Adrenal gland (tissue), 12 donors: ENCODE measurements around the gene ANKLE1. TPM values are rescaled to one million over a fixed set of nuclear protein-coding genes. Genes with fewer than 3 reads are reported as not detected.

Experiments used
- DNase-seq, 7 donors: peaks; one replicate each; pipeline ENCODE4 v3.0.0-alpha.2; 2019 to 2020
- H3K27ac ChIP-seq, 5 donors: fragments of 200-600 bp; sonication (generic) in 4 of 5; 1 replicate in 3 of 5; 2 replicates in 2 of 5; pipeline versions ENCODE4 v1.5.1 to v1.8.0; 2016 to 2020; ENCODE audit warnings: mild to moderate bottlenecking in 1 of 5
- H3K27me3 ChIP-seq: fragments of 200-600 bp; 2 replicates; pipeline ENCODE4 v1.8.0; 2021
- H3K36me3 ChIP-seq, 2 donors: fragments of 200-600 bp; replicated peaks in 1 of 2; 1 replicate in 1 of 2; 2 replicates in 1 of 2; pipeline versions ENCODE4 v1.5.1 to v1.8.0; 2018 to 2022
- H3K4me1 ChIP-seq, 2 donors: fragments of 200-600 bp; replicated peaks in 1 of 2; 1 replicate in 1 of 2; 2 replicates in 1 of 2; pipeline versions ENCODE4 v1.5.1 to v1.8.0; 2018 to 2021
- H3K4me3 ChIP-seq, 4 donors: fragments of 200-600 bp; sonication (generic) in 3 of 4; one replicate each; pipeline ENCODE4 v1.5.1; 2016 to 2018
- H3K9me3 ChIP-seq, 3 donors: fragments of 200-600 bp; sonication (generic) in 1 of 3; replicated peaks in 1 of 3; 1 replicate in 2 of 3; 2 replicates in 1 of 3; pipeline versions ENCODE4 v1.5.1 to v1.8.0; 2016 to 2021
- CTCF ChIP-seq, 6 experiments: fragments of 450-650 bp in 4 of 6; fragments of 200-600 bp in 2 of 6; sonication (generic) in 1 of 6; IDR thresholded peaks; 1 replicate in 5 of 6; 2 replicates in 1 of 6; pipeline versions ENCODE4 v1.5.1 to v1.8.0; 2016 to 2021; ENCODE audit warnings: antibody characterized with exemption in 6 of 6, mild to moderate bottlenecking in 2 of 6, moderate library complexity in 1 of 6
- POLR2A ChIP-seq, 2 donors: fragments of 450-650 bp; IDR thresholded peaks; one replicate each; pipeline ENCODE4 v1.6.1; 2017; ENCODE audit warnings: antibody characterized with exemption in 2 of 2, mild to moderate bottlenecking in 2 of 2, moderate library complexity in 1 of 2
- WGBS, 4 donors: extraction: QIAGEN DNeasy Blood & Tissue Kit in 2 of 4; methylation state at CpG; one replicate each; pipeline versions ENCODE4 v1.1.5 to v1.1.7; 2013 to 2017; 5-methylcytosine and 5-hydroxymethylcytosine counted together
- intact Hi-C, 2 donors: fragments of 100-400 bp; cut with DNase I; formaldehyde crosslinking; loops; one replicate each; pipeline versions ENCODE4 v1.14.1 to v1.15.0; 2022 to 2023
- polyA plus RNA-seq, 3 donors: library from polyadenylated mRNA; stranded (reverse); fragments of 200-250 nt in 2 of 3; fragments of 350-450 nt in 1 of 3; fragmentation: Illumina TruSeq in 1 of 3; extraction: RNeasy Lipid Tissue Mini Kit (QIAGEN cat#74804) in 1 of 3; gene quantifications; one replicate each; pipeline ENCODE4 v1.2.3, GENCODE V29; 2013 to 2014
- total RNA-seq, 9 donors: library from RNA; depleted of rRNA in 4 of 9; stranded (reverse); fragments of >200 nt in 4 of 9; fragments of 120-200 nt in 1 of 9; fragmentation: NEBNext Ultra II Directional in 1 of 9; extraction: Animal tissue kit (Norgen Biotek cat#: 25700) in 1 of 9; gene quantifications; one replicate each; pipeline versions ENCODE4 v1.1.0 to v1.2.4, GENCODE V29; 2013 to 2023
- donor health status: healthy with polysubstance abuse.
- donor health status: Bipolar disorder and iron deficiency.
- donor health status: DM: yes; HTN: yes; CAD: no.
- donor health status: DM: no; HTN: no; CAD: no.
- donor health status: DM: no; HTN: no; CAD: no.
- donor health status: DM: yes; HTN: yes; CAD: no.

The ANKLE1 gene
- total and polyA plus RNA-seq, 12 donors, result 0.11 to 1.8 (median 0.38) TPM

DNA sequence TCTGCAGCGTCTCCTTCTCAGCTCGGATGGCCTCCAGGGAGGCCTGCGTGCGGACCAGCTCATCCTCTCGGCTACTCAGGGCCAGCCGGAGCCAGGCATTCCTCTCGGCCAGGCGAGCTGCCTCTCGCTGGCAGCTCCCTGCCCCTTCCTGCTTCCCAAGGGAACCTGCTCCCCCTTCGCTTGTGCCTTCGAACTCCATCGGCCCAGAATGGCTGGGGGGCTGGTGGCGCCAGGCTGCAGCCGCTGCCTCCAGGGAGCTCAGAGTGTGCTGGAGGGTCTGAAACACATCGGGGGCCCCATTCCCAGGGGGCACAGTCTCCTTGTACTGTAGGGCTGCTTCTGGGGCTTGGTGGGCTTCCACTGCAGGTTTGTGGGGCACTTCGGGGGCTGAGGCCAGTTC is 19.1 kb upstream of the ANKLE1 start:
- intact Hi-C loops, result no loop called here
- TF ChIP-seq CTCF (IDR thresholded peaks at IDR 0.05) (no peak), POLR2A (IDR thresholded peaks at IDR 0.05) (no peak)
- Histone ChIP-seq H3K36me3 (no peaks in the 10 kb centered on the region), H3K9me3 (peaks cover 0 to 7% (median 0%) of the 10 kb centered on the region in 3 donors), H3K27me3 (no peaks in the 10 kb centered on the region), H3K4me3 (no peak overlapping the region), H3K27ac (no peak overlapping the region), H3K4me1 (peaks cover 0 to under 1% of the 10 kb centered on the region in 2 donors)
- DNase-seq, result no peak
- 51 to 66% (median 60%) methylated on average over 4 to 16 of the region's 16 CpGs for WGBS, 4 donors

DNA sequence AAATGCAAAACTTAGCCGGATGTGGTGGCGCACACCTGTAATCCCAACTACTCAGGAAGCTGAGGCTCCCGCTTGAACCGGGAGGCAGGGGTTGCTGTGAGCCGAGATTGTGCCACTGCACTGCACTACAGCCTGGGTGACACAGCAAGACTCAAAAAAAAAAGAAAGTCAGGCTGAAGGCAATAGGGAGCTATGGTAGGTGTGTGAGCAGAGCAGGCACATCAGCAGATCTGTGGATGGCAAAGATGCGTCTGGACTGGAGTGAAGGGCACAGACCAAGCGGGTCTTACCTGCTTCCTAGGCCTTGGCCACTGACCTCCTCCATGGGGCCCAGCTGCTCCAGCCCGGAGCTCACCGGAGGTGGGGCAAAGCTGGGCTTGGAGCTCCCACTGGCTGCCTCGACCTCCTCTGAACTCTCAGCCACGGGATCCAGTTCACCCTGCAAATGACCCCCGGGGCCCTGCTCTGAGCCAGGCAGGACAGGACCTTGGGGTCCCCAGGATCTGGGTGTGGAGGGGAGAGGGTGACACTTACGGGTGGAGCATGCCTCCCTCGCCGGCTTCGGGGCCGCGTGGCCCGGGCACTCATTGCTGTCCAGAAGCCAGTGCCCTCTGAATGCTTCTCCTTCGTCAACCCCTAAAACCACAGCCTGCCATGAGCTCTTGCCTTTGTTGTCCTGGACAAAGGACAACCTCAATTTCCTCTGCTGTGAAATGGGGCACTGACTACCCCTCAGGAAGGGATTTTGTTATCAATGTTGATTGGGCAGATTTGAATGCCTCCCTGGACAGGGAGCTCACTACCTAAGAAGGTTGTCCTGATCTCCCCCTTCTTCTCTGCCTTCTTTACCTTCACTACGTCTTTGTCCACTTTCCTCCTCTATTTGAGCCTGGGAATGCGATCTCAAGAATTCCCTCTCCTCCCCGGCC is 17.7 kb upstream of the ANKLE1 start:
- H3K36me3 ChIP-seq, result peaks cover 0 to 3% of the 10 kb centered on the region in 2 donors
- H3K27me3 ChIP-seq, result no peaks in the 10 kb centered on the region
- 68 to 80% (median 73%) methylated on average over 23 of the region's 23 CpGs for WGBS, 4 donors
- intact Hi-C loops, result no loop called here
- peaks cover 8 to 10% of the 10 kb centered on the region in 2 donors for H3K4me1 ChIP-seq
- no peak for TF ChIP-seq POLR2A (IDR thresholded peaks at IDR 0.05)
- no peak for TF ChIP-seq CTCF (IDR thresholded peaks at IDR 0.05)
- peaks cover 0 to 7% (median 0%) of the 10 kb centered on the region in 3 donors for H3K9me3 ChIP-seq
- H3K4me3 ChIP-seq, result peak overlapping the region in 1 of 4 donors; percentile 44
- peak overlapping the region in 2 of 5 donors; percentile 17 to 50 for H3K27ac ChIP-seq
- DNase-seq, result no peak

GRCh38 chr19:17264641-17264979 is 17.1 kb upstream of the ANKLE1 start, which contains the start of gene USHBP1:
Gene USHBP1, minus strand, starts transcription at chr19:17264745. Its CDS starts 446 bp downstream, at chr19:17264299.
- peaks cover 8 to 10% of the 10 kb centered on the region in 2 donors for H3K4me1 ChIP-seq
- no peaks in the 10 kb centered on the region for H3K27me3 ChIP-seq
- WGBS, 4 donors, result 34 to 40% (median 37%) methylated on average over 1 to 5 of the region's 5 CpGs
- DNase-seq, result peak in 5 of 7 donors; percentile 37 to 74 (median 43)
- TF ChIP-seq CTCF (IDR thresholded peaks at IDR 0.05), result no peak
- TF ChIP-seq POLR2A (IDR thresholded peaks at IDR 0.05), result peak in 1 of 2 donors; percentile 16
- peaks cover 0 to 1% (median 0%) of the 10 kb centered on the region in 3 donors for H3K9me3 ChIP-seq
- peaks cover 0 to 8% of the 10 kb centered on the region in 2 donors for H3K36me3 ChIP-seq
- peak within 1 kb of the TSS in 2 of 5 donors; percentile 30 to 50 for H3K27ac ChIP-seq
- intact Hi-C loops, result no loop called here
- peak within 1 kb of the TSS in 1 of 4 donors; percentile 44 for H3K4me3 ChIP-seq

GRCh38 chr19:17266026-17266425 is 15.7 kb upstream of the ANKLE1 start:
- H3K9me3 ChIP-seq, result no peaks in the 10 kb centered on the region
- H3K27ac ChIP-seq, result no peak overlapping the region
- DNase-seq, result no peak
- no peaks in the 10 kb centered on the region for H3K27me3 ChIP-seq
- H3K4me3 ChIP-seq, result no peak overlapping the region
- intact Hi-C loops, result no loop called here
- peaks cover 0 to 20% of the 10 kb centered on the region in 2 donors for H3K36me3 ChIP-seq
- TF ChIP-seq POLR2A (IDR thresholded peaks at IDR 0.05), result no peak
- TF ChIP-seq CTCF (IDR thresholded peaks at IDR 0.05), result no peak
- 89 to 92% (median 92%) methylated on average over 7 of the region's 7 CpGs for WGBS, 4 donors
- H3K4me1 ChIP-seq, result peaks cover 8 to 10% of the 10 kb centered on the region in 2 donors
